Loucy (cell line): ENCODE data around the gene DYNLT4.
"Not testable (repeated sequence)": the region's sequence is repeated elsewhere in the genome, so short reads cannot be mapped to it uniquely, and the experiment has no call there.

Source experiments
- H2AFZ ChIP-seq: fragments of 200-600 bp; sonication (generic); 2 replicates; pipeline ENCODE4 v1.6.0; 2016; ENCODE audit warnings: antibody characterized with exemption, mild to moderate bottlenecking, low read length, moderate library complexity
- H3F3A ChIP-seq: fragments of 200-600 bp; 2 replicates; pipeline ENCODE4 v1.6.0; 2016; ENCODE audit warnings: antibody characterized with exemption, low read depth, mild to moderate bottlenecking
- H3K27me3 ChIP-seq: fragments of 200-600 bp; sonication (generic); 2 replicates; pipeline ENCODE4 v1.6.1; 2014; ENCODE audit warnings: low read length, mild to moderate bottlenecking; ENCODE audit not compliant: insufficient read depth, poor library complexity, severe bottlenecking
- H3K36me3 ChIP-seq: fragments of 200-600 bp; sonication (generic); 2 replicates; pipeline ENCODE4 v1.6.1; 2016; ENCODE audit warnings: low read length; ENCODE audit not compliant: insufficient read depth
- H3K4me1 ChIP-seq: fragments of 200-600 bp; sonication (generic); 2 replicates; pipeline ENCODE4 v1.5.1; 2014; ENCODE audit warnings: low read length, mild to moderate bottlenecking; ENCODE audit not compliant: insufficient read depth, poor library complexity, severe bottlenecking
- H3K4me2 ChIP-seq: fragments of 200-600 bp; sonication (generic); 2 replicates; pipeline ENCODE4 v1.6.0; 2014; ENCODE audit warnings: antibody characterized with exemption, low read length, low read depth, mild to moderate bottlenecking; ENCODE audit not compliant: poor library complexity, severe bottlenecking
- H3K4me3 ChIP-seq: fragments of 200-600 bp; sonication (generic); 2 replicates; pipeline ENCODE4 v1.5.1; 2014; ENCODE audit warnings: low read length, mild to moderate bottlenecking, mixed read lengths; ENCODE audit not compliant: poor library complexity, severe bottlenecking
- H3K79me2 ChIP-seq: fragments of 200-600 bp; sonication (generic); 2 replicates; pipeline ENCODE4 v1.6.1; 2014; ENCODE audit warnings: low read length; ENCODE audit not compliant: insufficient read depth
- H3K9ac ChIP-seq: fragments of 200-600 bp; sonication (generic); 2 replicates; pipeline ENCODE4 v1.6.0; 2014; ENCODE audit warnings: mild to moderate bottlenecking, low read depth, low read length, moderate library complexity; ENCODE audit not compliant: poor library complexity, severe bottlenecking
- H3K9me2 ChIP-seq: fragments of 200-600 bp; sonication (generic); replicated peaks from 2 replicates; pipeline ENCODE4 v1.6.1; 2016; ENCODE audit warnings: low read depth, low read length, mixed read lengths
- H3K9me3 ChIP-seq: fragments of 200-600 bp; sonication (generic); 2 replicates; pipeline ENCODE4 v1.6.1; 2014; ENCODE audit warnings: mild to moderate bottlenecking, antibody characterized with exemption, low read length, low read depth; ENCODE audit not compliant: insufficient read depth
- H4K20me1 ChIP-seq: fragments of 200-600 bp; sonication (generic); 2 replicates; pipeline ENCODE4 v1.6.0; 2014; ENCODE audit warnings: antibody characterized with exemption, low read length, mild to moderate bottlenecking; ENCODE audit not compliant: insufficient read depth, poor library complexity, severe bottlenecking
- CTCF ChIP-seq: fragments of 200-600 bp; sonication (generic); conservative IDR thresholded peaks from 2 replicates; pipeline ENCODE4 v1.5.1; 2014; ENCODE audit warnings: mild to moderate bottlenecking, antibody characterized with exemption, low read length
- EZH2phosphoT487 ChIP-seq: fragments of 200-600 bp; IDR thresholded peaks from 2 replicates; pipeline ENCODE4 v1.6.1; 2018; ENCODE audit warnings: antibody characterized with exemption, mild to moderate bottlenecking, moderate library complexity, borderline replicate concordance

DYNLT4 gene

GRCh38 chr1:44842486-44842861, 35.3 kb upstream of the DYNLT4 start:
- no peaks in the 10 kb centered on the region for H3K27me3 ChIP-seq
- no peaks in the 10 kb centered on the region for H3K9me2 ChIP-seq
- peak overlapping the region; percentile 52 for H3K9ac ChIP-seq
- no peak for TF ChIP-seq EZH2phosphoT487
- no peaks in the 10 kb centered on the region for H3F3A ChIP-seq
- no peaks in the 10 kb centered on the region for H3K9me3 ChIP-seq
- H3K79me2 ChIP-seq: no peaks in the 10 kb centered on the region
- peak overlapping the region; percentile 45; the same call in 1 of the 2 replicates for H2AFZ ChIP-seq
- peaks cover 7% of the 10 kb centered on the region for H3K4me1 ChIP-seq
- H3K36me3 ChIP-seq: no peaks in the 10 kb centered on the region
- H3K4me3 ChIP-seq: peak overlapping the region; percentile 70
- H3K4me2 ChIP-seq: peak overlapping the region; percentile 93
- H4K20me1 ChIP-seq: no peaks in the 10 kb centered on the region

GRCh38 chr1:44839576-44839975, 32.4 kb upstream of the DYNLT4 start:
- Histone ChIP-seq H4K20me1 (no peaks in the 10 kb centered on the region), H3K4me3 (no peak overlapping the region), H3K36me3 (no peaks in the 10 kb centered on the region), H3K9ac (no peak overlapping the region), H2AFZ (no peak overlapping the region), H3F3A (no peaks in the 10 kb centered on the region), H3K79me2 (no peaks in the 10 kb centered on the region), H3K4me1 (peaks cover 7% of the 10 kb centered on the region), H3K27me3 (no peaks in the 10 kb centered on the region), H3K9me3 (no peaks in the 10 kb centered on the region), H3K9me2 (no peaks in the 10 kb centered on the region), H3K4me2 (no peak overlapping the region)
- TF ChIP-seq EZH2phosphoT487 (no peak), CTCF (no peak)

GRCh38 chr1:44838294-44838693, 31.1 kb upstream of the DYNLT4 start:
- H3K9me2 ChIP-seq, H3K9me3 ChIP-seq, H2AFZ ChIP-seq, H4K20me1 ChIP-seq, H3K9ac ChIP-seq, H3K4me1 ChIP-seq, H3K4me2 ChIP-seq, H3F3A ChIP-seq, H3K79me2 ChIP-seq, H3K36me3 ChIP-seq, H3K27me3 ChIP-seq, H3K4me3 ChIP-seq: not testable (repeated sequence)

- Histone ChIP-seq H3K36me3 (no peaks in the 10 kb centered on the region), H3K9me2 (no peaks in the 10 kb centered on the region), H3K4me2 (peak overlapping the region; percentile 25), H2AFZ (peak overlapping the region; percentile 75), H3K4me1 (no peaks in the 10 kb centered on the region), H3K27me3 (no peaks in the 10 kb centered on the region), H3K4me3 (no peak overlapping the region), H3K9ac (no peak overlapping the region), H3K9me3 (no peaks in the 10 kb centered on the region), H3F3A (no peaks in the 10 kb centered on the region), H3K79me2 (no peaks in the 10 kb centered on the region), H4K20me1 (no peaks in the 10 kb centered on the region)
- TF ChIP-seq CTCF (peak; percentile 84), EZH2phosphoT487 (no peak)
Measured at GRCh38 chr1:44835738-44836675, 28.9 kb upstream of the DYNLT4 start.
